Nucleus accumbens (tissue), 56 donors: ENCODE results near the gene MCTP1.
A peak's percentile ranks its signal among the peaks of the same experiment; 100 is the strongest.

ENCODE experiments used
- DNase-seq, 56 donors: peaks; one replicate each; lab custom pipeline; 2025; lab: John Stamatoyannopoulos, UW

The MCTP1 gene

DNA sequence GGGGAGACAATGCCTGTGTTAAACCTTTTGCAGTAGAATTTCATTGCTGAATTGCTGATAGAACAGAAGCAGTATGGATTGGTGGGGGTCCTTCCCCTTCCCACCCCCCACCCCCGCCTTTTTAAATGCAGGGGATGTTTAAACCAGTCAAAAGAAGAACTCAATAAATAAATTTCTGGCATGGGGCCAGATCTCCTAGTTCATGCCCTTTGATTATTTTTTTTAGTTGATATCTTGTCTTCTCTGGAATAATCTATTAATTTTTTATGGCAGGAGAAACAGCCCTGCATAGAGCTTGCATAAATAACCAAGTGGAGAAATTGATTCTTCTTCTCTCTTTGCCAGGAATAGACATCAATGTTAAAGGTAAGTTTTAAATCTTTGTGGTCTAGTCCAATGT, 593.6 kb downstream of the MCTP1 start:
- no peak for DNase-seq

DNA sequence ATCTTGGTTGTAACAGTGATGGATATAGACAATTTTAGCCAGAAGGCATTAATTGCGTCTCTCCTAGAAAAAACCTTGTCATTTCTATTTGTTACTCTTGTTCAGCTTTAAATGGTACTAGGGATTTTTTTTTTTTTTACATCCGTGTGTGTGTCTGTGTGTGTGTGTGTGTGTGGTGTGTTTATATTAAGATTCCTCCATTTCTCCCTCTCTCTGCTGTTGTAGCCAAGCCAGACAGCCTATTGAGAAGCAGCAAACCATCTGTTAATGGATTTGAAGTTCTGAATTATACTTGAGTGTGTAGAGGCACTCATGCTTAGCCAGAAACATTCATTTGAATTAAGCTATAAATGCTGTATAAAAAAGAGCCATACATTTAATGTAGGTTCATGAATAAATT, 594.1 kb downstream of the MCTP1 start:
- DNase-seq, result no peak

DNA sequence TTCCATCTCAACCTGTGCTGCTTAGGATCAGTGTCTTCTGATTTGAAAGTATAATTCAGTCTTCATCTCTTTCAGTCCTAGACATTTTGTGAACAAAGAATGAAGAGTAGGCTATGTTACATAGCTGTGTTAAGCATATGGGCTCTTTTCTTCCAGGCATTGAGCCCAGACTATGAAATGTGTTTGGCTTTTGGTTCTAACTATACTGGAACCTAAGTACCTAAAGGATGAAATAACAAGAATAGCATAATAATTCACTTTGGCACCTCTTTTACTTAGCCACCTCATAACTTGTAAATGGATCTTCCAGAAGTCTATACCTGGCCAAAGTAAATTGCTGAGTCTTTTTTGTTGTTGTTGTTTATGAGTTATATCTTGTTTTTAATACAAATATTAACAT, 595.0 kb downstream of the MCTP1 start:
- no peak for DNase-seq

DNA sequence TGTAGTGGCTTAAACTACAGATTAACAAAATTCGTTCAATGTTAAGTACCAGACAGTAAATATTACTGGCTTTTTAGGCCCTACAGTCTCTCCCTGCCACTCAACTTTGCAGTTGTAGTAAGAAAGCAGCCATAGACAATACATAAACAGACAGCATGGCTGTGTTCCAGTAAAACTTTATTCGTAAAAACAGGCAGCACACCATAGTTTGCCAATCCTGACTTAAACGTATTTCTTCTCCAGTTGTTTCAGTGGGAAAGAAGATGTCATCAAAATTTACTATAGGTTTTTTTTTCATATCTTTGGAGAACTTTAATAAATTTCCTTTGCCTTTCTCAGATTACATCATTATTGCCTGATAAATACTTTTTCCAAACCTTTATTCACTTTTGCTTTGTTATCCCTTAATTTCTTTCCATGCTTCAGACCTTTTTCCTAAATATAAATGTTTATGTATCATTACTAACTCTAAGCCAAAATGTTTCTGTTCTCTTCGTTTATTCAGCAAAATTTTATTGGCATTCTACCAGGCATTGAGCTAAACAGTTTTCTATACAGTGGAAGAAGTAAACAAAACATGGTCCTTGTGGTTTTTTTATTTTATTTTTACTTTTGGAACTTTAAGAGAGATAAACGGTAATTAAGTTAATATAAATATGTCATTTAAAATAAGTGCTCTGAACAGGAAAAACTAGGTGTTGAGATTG, 601.9 kb downstream of the MCTP1 start:
- DNase-seq, result no peak

DNA sequence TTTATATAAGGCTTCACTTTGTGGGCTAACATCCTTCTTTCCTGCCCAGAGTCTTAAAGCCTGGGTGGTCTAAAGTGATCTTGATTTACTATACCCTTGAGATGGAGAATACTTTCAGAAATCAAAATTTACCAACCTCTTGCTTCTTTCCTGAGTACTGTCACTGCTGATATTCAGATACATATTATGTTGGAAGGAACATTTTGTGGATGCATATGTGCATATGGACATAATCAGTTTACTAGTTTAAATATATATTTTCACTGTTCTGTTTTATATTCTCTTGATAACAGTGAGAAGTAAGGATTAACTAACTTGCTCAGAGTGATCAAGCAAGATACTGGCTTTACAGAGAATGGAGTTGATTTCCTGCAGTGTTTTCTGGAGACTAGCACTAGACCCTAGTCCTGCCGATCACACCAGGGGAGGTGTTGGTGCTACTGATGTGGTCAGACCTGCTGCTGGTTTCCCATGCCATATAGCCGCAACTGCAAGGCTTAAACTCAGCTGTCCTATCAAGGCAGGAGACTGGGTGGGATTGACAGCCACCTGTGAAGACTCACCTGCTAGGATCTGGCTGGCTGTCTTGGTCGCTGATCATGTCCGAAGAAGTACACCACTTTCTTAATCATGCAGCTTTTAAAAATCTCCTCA, 608.8 kb downstream of the MCTP1 start:
- DNase-seq, result no peak

DNA sequence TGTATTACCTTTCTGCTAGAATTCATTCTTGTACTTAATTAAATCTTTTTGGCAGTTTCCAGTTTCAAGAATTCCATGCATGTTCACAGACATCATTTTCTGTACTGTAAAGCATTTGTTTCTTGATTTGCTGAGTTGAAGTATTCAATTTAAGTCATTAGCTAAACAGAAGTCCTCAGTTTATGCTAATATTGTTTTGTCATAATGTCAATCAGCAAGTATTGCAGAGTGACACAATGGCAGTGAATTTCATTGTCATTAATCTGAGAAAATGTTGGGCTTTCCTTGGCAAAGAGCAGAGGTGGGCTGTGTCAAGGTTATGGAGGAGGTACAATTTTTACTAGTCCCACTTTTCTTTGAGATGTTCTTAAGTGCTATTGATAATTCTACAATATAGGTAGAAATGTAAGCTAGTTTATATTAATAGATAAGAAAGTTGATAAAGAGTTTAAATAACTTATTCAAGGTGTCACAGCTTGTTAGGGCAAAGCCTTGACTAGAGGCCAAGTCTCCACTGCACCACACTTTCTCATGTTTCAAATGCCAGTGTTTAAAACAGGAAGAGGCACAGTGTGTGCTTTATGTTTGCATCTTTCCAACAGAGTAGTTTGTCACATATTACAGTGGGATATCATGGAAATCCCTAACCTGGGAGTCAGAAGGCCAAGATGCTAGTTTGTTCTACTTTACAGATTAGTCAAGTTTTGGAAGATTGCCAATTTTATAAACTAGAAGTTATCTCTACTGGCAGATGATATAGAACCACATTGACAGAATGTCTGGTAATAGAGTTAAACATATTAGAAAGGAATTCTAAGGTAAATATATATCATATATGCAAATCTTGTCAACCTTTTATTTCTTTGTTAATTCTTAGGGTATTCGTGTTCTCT, 610.2 kb downstream of the MCTP1 start:
- DNase-seq, result no peak

DNA sequence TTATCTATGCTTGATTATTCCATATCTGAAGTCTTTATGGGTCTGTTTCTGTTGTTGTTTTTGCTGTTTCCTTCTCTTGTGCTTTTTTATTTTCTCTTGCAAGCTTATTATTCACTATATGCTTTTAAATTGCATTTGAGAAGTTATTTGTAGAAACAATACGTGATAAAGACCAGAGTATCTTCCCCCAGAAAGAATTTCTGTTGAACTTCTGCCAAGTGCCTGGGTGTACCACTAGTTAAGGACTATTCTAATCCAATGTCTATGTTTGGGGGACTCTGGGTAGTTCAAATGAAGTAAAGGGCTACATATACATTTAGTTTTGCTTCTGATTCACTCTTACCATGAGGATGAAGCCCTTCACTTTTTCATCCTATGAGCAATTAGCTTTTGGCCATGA, 612.1 kb downstream of the MCTP1 start:
- DNase-seq, result no peak

DNA sequence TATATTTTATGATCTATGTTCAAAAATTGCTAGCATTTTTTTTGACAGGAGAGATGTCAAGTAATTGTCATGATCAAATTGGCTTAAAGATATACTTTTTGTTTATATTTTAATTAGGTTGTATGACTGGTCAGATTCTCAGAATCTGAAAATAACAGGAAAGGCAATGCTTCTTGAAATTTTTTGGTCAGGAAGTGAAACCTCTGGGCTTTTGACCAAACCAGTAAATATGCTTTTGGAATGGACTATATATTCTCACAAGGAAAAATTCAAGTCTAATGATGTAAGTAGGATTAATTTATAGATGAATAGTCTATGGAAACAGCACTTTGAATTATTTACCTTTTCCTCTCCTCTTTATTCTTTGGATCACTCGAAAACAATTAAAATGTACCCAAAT, 614.2 kb downstream of the MCTP1 start:
- DNase-seq, result no peak

DNA sequence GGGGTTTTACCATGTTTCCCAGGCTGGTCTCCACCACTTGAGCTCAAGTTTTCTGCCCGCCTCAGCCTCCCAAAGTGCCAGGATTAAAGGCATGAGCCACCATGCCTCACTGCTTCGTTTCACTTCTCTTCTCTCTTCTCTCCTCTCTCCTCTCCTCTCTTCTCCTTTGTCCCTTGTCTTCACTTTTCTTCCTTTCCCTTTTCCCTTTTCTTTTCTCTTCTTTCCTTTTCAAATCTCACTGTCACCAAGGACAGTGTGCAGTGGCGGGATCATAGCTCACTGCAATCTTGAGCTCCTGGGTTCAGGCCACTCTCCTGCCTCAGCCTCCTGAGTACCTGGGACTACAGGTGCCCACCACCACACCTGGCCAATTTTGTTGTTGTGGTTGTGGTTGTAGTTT, 617.0 kb downstream of the MCTP1 start:
- no peak for DNase-seq

DNA sequence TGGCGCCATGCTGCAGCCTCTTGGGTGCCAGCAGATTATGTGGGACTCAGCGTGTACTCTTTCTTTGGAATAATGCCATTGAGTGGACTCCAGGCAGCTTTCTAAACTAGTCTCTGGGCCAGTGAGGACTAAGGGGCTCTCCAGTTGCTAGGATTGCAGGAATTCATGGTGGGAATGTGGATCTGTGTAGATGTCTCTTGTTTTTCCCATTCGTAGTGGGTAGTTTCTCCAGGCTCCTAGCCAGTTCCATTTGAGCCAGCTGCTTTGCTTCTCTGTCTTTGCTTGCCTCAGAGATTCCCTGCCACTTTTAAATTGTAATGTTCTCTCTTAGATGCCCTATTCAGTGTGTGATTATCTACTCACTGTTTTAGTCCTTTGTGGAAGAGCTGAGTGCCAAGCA, 623.8 kb downstream of the MCTP1 start:
- DNase-seq, result peak in 2 of 56 donors; percentile 7 to 8

DNA sequence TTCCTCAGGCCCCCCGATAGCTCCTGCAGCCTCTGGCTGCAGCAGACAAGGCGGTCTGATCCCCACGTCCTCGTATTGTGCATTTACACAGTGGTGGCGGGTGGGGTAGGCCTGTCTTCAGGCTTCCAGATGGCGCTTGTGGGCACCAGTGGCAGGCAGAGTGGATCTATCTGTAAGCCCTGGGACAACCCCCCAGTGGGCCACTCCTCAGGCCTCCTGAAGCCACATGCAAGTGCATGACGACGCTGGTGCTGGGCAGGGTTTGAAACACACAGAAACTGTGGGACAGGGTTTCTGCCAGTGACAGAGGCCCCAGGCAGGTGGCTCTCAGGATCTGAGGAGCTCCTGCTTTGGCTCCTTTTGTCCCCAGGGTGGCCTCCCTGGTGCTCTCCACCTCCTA, 624.4 kb downstream of the MCTP1 start:
- DNase-seq, result no peak

DNA sequence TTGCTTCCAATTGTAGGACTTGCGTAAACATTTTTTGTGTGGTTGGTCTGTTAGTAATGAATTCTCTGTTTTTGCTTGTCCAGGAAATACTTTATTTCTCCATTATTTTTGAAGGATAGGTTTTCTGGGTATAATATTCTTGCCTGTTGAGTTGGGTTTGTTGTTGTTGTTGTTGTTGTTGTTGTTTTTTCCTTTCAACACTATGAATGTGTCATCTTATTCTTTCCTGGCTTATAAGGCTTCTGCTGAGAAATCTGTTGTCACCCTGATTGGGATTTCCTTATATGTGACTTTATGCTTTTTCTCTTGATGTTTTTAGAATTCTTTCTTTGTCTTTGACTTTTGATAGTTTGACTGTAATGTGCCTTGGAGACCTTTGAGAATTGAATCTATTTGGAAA, 626.6 kb downstream of the MCTP1 start:
- no peak for DNase-seq
